A673 (cell line): ENCODE results near the gene UQCRC1. TPM values are rescaled to one million over a fixed set of nuclear protein-coding genes. Genes with fewer than 3 reads are reported as not detected.

Source experiments
- BruUV-seq: library from RNA; stranded (reverse); fragments of 400-500 nt; replicated peaks from 2 replicates; lab custom pipeline; 2021; lab: Mats Ljungman, UMichigan
- CTCF ChIA-PET: fragments of 300-600 bp; sonication (Branson Sonifier 250); formaldehyde crosslinking; loops from one replicate; lab custom pipeline; 2022; ENCODE audit warnings: antibody characterized with exemption; lab: Charles Lee
- POLR2A ChIA-PET: fragments of 300-600 bp; sonication (Branson Sonifier 250); formaldehyde crosslinking; loops from one replicate; lab custom pipeline; 2022; ENCODE audit warnings: antibody characterized with exemption; ENCODE audit not compliant: low non-redundant PET; lab: Charles Lee
- DNase-seq: peaks from one replicate; pipeline ENCODE4 v3.0.0-alpha.2; 2015; ENCODE audit warnings: low spot score
- H3K27ac ChIP-seq: fragments of 200-600 bp; sonication (generic); 2 replicates; pipeline ENCODE4 v1.5.1; 2016; ENCODE audit warnings: mixed run types, low read depth, mild to moderate bottlenecking, mixed read lengths, antibody characterized with exemption, low read length; ENCODE audit not compliant: poor library complexity, severe bottlenecking
- H3K27me3 ChIP-seq: fragments of 200-600 bp; sonication (generic); replicated peaks from 2 replicates; pipeline ENCODE4 v1.6.1; 2017; ENCODE audit warnings: mixed run types, low read depth, mild to moderate bottlenecking, mixed read lengths, antibody characterized with exemption, low read length; ENCODE audit not compliant: insufficient read depth, poor library complexity
- H3K36me3 ChIP-seq: fragments of 200-600 bp; sonication (generic); 2 replicates; pipeline ENCODE4 v1.6.1; 2016; ENCODE audit warnings: mixed run types, mild to moderate bottlenecking, mixed read lengths, antibody characterized with exemption, low read length; ENCODE audit not compliant: insufficient read depth, poor library complexity, severe bottlenecking
- H3K4me1 ChIP-seq: fragments of 200-600 bp; sonication (generic); 2 replicates; pipeline ENCODE4 v1.6.1; 2017; ENCODE audit warnings: mixed run types, mild to moderate bottlenecking, mixed read lengths, antibody characterized with exemption, low read length; ENCODE audit not compliant: insufficient read depth, poor library complexity, severe bottlenecking
- H3K4me3 ChIP-seq: fragments of 200-600 bp; sonication (generic); 2 replicates; pipeline ENCODE4 v1.5.1; 2016; ENCODE audit warnings: low read depth, mixed run types, mild to moderate bottlenecking, mixed read lengths, low read length; ENCODE audit not compliant: poor library complexity, severe bottlenecking
- H3K9me3 ChIP-seq: fragments of 200-600 bp; sonication (generic); 2 replicates; pipeline ENCODE4 v1.6.1; 2016; ENCODE audit warnings: mixed run types, low read depth, mild to moderate bottlenecking, mixed read lengths, antibody characterized with exemption, low read length; ENCODE audit not compliant: poor library complexity, severe bottlenecking
- EZH2 ChIP-seq: fragments of 200-600 bp; sonication (generic); IDR thresholded peaks from 2 replicates; pipeline ENCODE4 v1.6.1; 2017; ENCODE audit warnings: borderline replicate concordance, low read depth, mild to moderate bottlenecking, mixed read lengths, antibody characterized with exemption, low read length; ENCODE audit not compliant: poor library complexity, severe bottlenecking
- intact Hi-C: fragments of 100-400 bp; cut with micrococcal nuclease; formaldehyde crosslinking; loops from one replicate; pipeline ENCODE4 v1.10.0; 2022; ENCODE audit not compliant: unreplicated experiment
- total RNA-seq: library from RNA; stranded (reverse); gene quantifications from 2 replicates; pipeline ENCODE4 v1.2.3, GENCODE V29; 2021
- TF ChIP-seq, protein P1 (sequence below): fragments of 300-800, 200-600 bp; sonication (generic); conservative IDR thresholded peaks from 2 replicates; pipeline ENCODE4 v1.5.1; 2017; ENCODE audit warnings: low read depth, mild to moderate bottlenecking, antibody characterized with exemption, low read length, moderate library complexity, mixed read lengths

Gene UQCRC1
- total RNA-seq, 1 experiment from 2014 or later = 189 TPM

GRCh38 chr3:48599509-48600285, 9.7 kb downstream of the UQCRC1 start:
- no peak for TF ChIP-seq EZH2
- TF ChIP-seq, protein P1, sequence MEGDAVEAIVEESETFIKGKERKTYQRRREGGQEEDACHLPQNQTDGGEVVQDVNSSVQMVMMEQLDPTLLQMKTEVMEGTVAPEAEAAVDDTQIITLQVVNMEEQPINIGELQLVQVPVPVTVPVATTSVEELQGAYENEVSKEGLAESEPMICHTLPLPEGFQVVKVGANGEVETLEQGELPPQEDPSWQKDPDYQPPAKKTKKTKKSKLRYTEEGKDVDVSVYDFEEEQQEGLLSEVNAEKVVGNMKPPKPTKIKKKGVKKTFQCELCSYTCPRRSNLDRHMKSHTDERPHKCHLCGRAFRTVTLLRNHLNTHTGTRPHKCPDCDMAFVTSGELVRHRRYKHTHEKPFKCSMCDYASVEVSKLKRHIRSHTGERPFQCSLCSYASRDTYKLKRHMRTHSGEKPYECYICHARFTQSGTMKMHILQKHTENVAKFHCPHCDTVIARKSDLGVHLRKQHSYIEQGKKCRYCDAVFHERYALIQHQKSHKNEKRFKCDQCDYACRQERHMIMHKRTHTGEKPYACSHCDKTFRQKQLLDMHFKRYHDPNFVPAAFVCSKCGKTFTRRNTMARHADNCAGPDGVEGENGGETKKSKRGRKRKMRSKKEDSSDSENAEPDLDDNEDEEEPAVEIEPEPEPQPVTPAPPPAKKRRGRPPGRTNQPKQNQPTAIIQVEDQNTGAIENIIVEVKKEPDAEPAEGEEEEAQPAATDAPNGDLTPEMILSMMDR = no peak
- ChIA-PET CTCF (no interaction called here), POLR2A (no interaction called here)
- no peak overlapping the region for H3K4me3 ChIP-seq
- H3K27ac ChIP-seq = no peak overlapping the region
- H3K9me3 ChIP-seq = no peaks in the 10 kb centered on the region
- intact Hi-C loops = no loop called here
- H3K4me1 ChIP-seq = peaks cover 24% of the 10 kb centered on the region
- BruUV-seq = no TSS peak
- DNase-seq = no peak
- H3K36me3 ChIP-seq = peaks cover 23% of the 10 kb centered on the region
- no peaks in the 10 kb centered on the region for H3K27me3 ChIP-seq

DNA sequence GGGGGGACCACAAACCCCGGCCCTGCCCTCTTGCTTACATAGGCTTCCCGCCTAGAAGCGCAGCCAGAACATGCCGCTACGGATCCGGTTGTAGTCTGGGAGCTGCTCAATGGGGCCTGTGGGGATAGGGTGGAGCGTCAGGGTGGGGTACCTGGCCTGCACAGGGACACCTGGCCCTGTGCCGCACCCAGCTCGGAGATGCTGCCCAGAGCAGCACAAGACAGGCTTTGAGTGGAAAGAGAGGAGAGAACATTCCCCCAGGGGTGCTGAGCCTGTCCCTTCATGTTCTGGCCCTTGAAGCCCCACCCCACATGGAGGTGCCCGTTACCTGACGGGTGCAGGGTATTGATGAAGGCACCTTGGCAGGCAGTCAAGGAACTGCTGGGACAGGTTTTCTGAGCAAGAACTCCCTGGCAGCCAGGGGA, 10.4 kb downstream of the UQCRC1 start:
- Histone ChIP-seq H3K9me3 (no peaks in the 10 kb centered on the region), H3K27me3 (no peaks in the 10 kb centered on the region), H3K4me3 (no peak overlapping the region), H3K27ac (no peak overlapping the region), H3K36me3 (peaks cover 17% of the 10 kb centered on the region), H3K4me1 (peaks cover 24% of the 10 kb centered on the region)
- ChIA-PET CTCF (no interaction called here), POLR2A (no interaction called here)
- BruUV-seq = no TSS peak
- no peak for TF ChIP-seq EZH2
- TF ChIP-seq, protein P1 = no peak
- intact Hi-C loops = no loop called here
- DNase-seq = no peak

GRCh38 chr3:48598323-48599076, 10.9 kb downstream of the UQCRC1 start:
- H3K4me1 ChIP-seq = peaks cover 24% of the 10 kb centered on the region
- ChIA-PET POLR2A (interaction anchor here (0.5 kb wide), 1 partner anchor 114 kb away, joined by 3 read pairs; no protein-coding TSS in a partner anchor), CTCF (no interaction called here)
- peak overlapping the region; percentile 50 for H3K27ac ChIP-seq
- peaks cover 11% of the 10 kb centered on the region for H3K36me3 ChIP-seq
- H3K9me3 ChIP-seq = no peaks in the 10 kb centered on the region
- intact Hi-C loops = no loop called here
- peak; percentile 61 for DNase-seq
- no peak overlapping the region for H3K4me3 ChIP-seq
- H3K27me3 ChIP-seq = no peaks in the 10 kb centered on the region
- TF ChIP-seq, protein P1 = no peak
- TF ChIP-seq EZH2 = no peak
- no TSS peak for BruUV-seq
